ENCODE measurements around the gene DFFA.

GRCh38 chr1:10457875-10458274, 14.5 kb downstream of the DFFA start:
- no peak for TF ChIP-seq EZH2 (IDR thresholded peaks at IDR 0.05; ENCODE audit: borderline replicate concordance, low read depth, low read length, severe bottlenecking)
- TF ChIP-seq, protein P1, sequence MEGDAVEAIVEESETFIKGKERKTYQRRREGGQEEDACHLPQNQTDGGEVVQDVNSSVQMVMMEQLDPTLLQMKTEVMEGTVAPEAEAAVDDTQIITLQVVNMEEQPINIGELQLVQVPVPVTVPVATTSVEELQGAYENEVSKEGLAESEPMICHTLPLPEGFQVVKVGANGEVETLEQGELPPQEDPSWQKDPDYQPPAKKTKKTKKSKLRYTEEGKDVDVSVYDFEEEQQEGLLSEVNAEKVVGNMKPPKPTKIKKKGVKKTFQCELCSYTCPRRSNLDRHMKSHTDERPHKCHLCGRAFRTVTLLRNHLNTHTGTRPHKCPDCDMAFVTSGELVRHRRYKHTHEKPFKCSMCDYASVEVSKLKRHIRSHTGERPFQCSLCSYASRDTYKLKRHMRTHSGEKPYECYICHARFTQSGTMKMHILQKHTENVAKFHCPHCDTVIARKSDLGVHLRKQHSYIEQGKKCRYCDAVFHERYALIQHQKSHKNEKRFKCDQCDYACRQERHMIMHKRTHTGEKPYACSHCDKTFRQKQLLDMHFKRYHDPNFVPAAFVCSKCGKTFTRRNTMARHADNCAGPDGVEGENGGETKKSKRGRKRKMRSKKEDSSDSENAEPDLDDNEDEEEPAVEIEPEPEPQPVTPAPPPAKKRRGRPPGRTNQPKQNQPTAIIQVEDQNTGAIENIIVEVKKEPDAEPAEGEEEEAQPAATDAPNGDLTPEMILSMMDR (IDR thresholded peaks at IDR 0.05; ENCODE audit: extremely low read depth in 1 of 2, insufficient read depth in 1 of 2, low read depth in 1 of 2, low read length in 2 of 2): no peak
